ENCODE results near the gene CFL2. TPM values are rescaled to one million over a fixed set of nuclear protein-coding genes. Genes with fewer than 3 reads are reported as not detected.

CFL2 gene
- polyA plus RNA-seq, 3 donors = 60.0 to 80.8 (median 65.7) TPM

Other genes with a start within 250 kb of the CFL2 start
- 10 to 100 TPM; 62.9 to 89.6 (median 66.3) TPM for gene EAPP, start 174.9 kb downstream of the CFL2 start, polyA plus RNA-seq (ENCODE audit: insufficient read length in 3 of 3)
- gene SNX6, start 84.4 kb downstream of the CFL2 start, polyA plus RNA-seq (ENCODE audit: insufficient read length in 3 of 3) = 100 to 1,000 TPM; 101 to 139 (median 119) TPM
- gene BAZ1A, start 160.8 kb upstream of the CFL2 start, polyA plus RNA-seq (ENCODE audit: insufficient read length in 3 of 3) = 10 to 100 TPM; 25.2 to 29.7 (median 29.4) TPM